Activated CD4-positive, CD25-positive, alpha-beta regulatory T cell treated with anti-CD3 and anti-CD28 coated beads, Interleukin-2, amount 50 U/mL, for 16 hours (primary cell): ENCODE measurements around the gene FGF19.

Source experiments
- DNase-seq: peaks from one replicate; pipeline ENCODE4 v3.0.0-alpha.2; 2020; ENCODE audit warnings: low read depth, low spot score

FGF19 gene

DNA sequence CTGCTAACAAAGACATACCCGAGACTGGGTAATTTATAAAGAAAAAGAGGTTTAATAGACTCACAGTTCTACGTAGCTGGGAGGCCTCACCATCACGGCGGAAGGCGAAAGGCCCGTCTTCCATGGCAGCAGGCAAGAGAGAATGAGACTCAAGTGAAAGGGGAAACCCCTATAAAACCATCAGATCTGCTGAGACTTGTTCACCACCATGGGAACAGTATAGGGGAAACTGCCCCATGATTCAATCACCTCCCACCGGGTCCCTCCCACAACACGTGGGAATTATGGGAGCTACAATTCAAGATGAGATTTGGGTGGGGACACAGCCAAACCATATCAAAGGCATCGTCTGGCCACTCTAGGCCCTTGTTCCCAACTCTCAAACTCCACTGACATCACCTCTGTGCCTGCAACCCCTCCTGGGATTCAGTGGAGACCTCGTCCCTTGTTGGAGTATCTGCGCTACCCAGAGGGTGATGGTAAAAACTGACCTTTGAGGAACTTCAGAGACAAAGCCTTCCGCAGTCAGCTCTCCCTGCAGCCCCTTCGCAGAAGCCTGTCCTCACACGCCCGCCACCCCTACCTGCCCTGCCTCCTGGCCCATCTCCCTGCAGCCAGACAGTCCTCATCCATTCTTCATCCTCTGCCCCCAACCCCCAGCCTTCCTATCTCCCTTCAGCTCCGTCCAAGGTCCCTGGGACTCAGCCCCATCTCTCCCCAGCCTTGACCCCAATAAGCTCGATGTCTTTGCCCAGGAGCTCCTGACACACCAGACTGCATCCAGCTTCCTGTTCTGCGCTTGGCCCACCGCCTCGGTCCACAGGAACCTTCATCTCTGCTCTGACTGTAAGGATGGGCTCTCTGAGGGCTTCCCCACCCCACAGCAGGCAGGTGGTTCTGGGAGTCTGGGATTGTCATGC, 47.0 kb downstream of the FGF19 start:
- DNase-seq: no peak

DNA sequence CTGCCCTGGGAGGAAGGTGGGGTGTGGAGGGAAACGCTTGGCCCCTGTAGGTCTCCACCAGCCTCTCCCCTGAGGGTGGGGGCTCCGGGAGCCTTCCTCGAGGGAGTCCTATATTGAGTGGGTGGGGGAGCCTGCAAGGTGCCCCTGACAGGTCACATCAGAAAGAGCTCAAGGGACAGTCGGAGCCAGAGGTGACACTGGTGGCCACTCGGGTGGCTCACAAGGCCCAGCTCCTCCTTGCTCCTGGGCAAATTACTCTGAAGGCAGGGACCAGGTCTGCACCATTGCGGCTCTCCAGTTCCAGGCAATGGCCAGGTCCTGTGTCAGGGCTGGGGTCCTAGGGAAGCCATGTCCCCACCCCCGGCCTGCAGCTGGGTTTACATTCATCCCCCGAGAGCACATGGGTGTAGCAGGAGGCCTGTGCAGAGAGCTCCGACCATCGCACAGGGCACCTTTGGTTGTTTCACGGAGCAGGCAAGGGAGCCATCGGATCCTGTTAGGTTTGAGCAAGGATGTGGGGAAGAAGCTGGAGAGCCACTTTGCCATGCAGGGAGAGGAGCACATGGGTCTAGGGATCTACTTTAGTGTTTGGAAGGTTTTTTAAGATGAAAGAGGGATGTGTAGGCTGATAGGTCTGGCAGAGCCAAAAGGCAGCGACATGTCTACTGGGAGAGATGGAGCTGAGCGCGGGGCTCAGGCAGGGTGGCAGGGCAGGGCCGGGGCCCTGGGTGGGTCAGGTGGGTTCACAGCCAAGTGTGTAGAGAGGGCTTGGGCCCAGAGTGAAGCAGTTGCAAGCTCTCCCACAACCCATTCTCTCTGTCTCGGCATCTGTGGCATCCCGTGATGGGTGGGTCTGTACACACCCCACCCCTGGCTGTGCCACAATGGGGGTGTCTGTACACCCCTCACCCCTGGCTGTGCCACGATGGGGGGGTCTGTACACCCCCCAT, 48.1 kb downstream of the FGF19 start:
- DNase-seq: no peak

DNA sequence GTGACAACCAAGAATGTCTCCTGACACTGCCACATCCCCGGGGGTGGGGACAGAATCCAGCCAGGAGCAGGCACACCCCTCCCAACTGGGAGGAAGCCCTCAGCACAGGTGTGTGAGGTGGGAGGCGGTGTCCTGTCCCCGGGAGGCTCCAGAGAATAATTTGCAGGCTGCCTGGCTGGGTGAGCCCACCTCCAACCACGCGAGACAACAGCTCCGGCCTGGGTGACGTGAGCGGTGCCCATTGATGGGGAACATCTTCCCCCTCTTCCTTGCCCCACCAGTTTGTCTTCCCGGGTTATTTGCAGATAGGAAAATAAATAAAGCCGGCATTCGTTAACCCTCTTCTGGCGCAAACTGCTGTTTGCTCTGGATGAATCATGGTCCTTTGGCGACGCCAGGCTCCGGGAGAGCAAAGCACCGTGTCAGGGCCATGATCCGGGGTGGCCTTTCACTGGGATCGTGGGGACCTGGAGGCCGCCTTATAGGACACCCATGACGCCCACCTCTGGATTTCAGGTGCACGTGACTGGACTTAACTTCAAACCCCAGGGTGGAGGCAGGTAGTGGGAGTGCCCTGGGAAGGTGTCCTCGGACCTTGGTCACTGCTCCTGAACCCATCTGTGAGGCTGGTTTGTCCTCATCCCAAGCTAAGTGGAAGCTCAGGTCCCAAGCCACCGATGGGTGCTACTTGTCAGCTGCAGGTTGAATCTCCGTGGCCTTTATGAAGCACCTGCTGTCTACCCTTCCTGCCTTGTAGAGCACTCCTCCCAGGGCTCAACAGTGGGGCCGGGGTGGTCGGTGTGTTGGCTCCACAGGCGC, 49.0 kb downstream of the FGF19 start:
- DNase-seq: no peak

DNA sequence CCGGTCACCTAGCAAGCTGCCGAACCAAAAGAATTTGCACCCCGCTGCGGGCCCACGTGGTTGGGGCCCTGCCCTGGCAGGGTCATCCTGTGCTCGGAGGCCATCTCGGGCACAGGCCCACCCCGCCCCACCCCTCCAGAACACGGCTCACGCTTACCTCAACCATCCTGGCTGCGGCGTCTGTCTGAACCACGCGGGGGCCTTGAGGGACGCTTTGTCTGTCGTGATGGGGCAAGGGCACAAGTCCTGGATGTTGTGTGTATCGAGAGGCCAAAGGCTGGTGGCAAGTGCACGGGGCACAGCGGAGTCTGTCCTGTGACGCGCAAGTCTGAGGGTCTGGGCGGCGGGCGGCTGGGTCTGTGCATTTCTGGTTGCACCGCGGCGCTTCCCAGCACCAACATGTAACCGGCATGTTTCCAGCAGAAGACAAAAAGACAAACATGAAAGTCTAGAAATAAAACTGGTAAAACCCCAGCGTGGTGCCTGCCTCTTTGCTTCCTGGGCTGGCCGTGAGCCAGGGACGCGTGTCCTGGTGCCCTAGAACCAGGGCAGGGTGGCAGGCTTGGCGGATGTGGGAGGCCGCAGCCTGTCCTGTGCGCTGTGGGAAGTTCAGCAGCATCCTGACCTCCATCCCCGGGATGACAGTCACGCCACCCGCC, 49.7 kb downstream of the FGF19 start:
- no peak for DNase-seq

DNA sequence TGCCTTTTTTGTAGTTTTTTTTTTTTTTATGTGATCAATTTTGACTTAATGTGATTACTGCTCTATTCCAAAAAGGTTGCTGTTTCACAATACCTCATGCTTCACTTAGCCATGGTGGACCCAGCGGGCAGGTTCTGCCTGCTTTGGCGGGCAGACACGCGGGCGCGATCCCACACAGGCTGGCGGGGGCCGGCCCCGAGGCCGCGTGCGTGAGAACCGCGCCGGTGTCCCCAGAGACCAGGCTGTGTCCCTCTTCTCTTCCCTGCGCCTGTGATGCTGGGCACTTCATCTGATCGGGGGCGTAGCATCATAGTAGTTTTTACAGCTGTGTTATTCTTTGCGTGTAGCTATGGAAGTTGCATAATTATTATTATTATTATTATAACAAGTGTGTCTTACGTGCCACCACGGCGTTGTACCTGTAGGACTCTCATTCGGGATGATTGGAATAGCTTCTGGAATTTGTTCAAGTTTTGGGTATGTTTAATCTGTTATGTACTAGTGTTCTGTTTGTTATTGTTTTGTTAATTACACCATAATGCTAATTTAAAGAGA, 50.3 kb downstream of the FGF19 start:
- DNase-seq: no peak

DNA sequence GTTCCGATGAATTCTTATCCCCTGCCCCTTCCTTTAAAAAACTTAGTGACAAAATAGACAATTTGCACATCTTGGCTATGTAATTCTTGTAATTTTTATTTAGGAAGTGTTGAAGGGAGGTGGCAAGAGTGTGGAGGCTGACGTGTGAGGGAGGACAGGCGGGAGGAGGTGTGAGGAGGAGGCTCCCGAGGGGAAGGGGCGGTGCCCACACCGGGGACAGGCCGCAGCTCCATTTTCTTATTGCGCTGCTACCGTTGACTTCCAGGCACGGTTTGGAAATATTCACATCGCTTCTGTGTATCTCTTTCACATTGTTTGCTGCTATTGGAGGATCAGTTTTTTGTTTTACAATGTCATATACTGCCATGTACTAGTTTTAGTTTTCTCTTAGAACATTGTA, 50.8 kb downstream of the FGF19 start:
- no peak for DNase-seq

DNA sequence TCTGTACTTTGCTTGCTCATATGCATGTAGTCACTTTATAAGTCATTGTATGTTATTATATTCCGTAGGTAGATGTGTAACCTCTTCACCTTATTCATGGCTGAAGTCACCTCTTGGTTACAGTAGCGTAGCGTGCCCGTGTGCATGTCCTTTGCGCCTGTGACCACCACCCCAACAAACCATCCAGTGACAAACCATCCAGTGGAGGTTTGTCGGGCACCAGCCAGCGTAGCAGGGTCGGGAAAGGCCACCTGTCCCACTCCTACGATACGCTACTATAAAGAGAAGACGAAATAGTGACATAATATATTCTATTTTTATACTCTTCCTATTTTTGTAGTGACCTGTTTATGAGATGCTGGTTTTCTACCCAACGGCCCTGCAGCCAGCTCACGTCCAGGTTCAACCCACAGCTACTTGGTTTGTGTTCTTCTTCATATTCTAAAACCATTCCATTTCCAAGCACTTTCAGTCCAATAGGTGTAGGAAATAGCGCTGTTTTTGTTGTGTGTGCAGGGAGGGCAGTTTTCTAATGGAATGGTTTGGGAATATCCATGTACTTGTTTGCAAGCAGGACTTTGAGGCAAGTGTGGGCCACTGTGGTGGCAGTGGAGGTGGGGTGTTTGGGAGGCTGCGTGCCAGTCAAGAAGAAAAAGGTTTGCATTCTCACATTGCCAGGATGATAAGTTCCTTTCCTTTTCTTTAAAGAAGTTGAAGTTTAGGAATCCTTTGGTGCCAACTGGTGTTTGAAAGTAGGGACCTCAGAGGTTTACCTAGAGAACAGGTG, 51.8 kb downstream of the FGF19 start:
- DNase-seq: no peak

DNA sequence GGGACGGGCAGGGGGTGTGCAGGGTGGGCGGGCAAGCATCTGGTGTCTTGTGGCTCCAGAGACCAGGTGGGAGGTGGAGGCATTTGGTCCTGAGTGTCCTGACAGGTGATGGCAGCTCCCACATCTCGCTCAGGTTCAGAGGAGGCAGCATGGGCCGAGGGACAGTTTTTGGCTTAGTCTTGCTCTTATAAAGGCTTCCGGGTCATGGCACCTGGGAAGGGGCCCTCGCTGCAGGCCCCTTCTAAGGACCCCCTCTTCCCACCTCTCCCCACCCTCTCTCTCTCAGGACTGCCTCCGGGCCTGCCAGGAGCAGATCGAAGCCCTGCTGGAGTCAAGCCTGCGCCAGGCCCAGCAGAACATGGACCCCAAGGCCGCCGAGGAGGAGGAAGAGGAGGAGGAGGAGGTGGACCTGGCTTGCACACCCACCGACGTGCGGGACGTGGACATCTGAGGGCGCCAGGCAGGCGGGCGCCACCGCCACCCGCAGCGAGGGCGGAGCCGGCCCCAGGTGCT, 52.9 kb downstream of the FGF19 start:
- no peak for DNase-seq

DNA sequence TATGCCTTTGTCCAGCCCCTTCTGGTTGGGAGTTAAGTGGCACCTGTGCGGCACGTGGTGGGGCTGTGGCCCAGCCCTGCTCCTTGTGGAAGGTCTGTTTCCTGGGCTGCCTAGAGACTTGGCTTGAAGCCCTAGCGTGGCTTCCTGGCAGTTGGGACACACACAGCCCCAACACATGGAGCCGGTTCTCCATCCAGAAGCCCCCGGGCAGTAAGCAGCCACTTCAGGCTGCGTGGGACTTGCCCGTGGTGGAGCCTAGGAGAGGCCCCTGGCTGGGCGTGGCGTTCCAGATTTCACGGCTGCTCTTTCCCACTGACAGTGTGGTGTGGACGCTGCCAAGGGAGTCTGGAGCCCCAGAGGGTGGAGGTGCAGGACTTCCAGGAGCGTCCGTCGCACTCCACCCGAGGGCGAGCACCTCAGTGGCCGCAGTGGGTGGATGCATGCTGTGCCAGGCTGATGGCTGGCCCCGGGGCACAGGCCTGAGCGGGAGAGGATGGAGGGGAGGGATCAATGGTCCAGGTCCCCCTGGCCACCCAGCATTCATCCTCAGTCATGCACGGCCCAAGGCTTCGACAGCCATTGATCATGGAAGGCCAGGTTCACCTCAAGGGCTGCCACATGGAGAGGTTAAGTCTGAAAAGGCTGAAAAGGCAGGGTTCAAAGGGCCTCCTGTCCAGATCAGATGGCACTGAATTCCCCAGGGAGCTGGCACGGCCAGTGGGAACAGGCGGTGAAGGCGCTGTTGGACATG, 53.6 kb downstream of the FGF19 start:
- DNase-seq: no peak

DNA sequence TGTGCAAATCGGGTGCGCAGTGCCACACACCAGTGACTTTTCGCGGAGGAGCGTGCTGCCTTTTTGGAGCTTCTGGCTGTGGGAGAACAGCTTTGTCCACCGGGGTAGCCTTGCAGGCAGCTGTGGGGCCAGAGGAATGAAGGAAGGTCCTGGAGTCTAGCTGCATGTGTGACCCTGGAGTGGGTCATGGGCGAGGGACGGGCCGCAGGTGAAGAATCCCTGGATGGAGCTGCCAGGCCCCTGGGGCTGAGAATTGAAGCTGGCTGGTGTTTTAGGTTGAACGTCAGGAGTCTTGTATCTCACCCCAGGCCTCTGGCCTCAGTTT, 54.3 kb downstream of the FGF19 start:
- no peak for DNase-seq

DNA sequence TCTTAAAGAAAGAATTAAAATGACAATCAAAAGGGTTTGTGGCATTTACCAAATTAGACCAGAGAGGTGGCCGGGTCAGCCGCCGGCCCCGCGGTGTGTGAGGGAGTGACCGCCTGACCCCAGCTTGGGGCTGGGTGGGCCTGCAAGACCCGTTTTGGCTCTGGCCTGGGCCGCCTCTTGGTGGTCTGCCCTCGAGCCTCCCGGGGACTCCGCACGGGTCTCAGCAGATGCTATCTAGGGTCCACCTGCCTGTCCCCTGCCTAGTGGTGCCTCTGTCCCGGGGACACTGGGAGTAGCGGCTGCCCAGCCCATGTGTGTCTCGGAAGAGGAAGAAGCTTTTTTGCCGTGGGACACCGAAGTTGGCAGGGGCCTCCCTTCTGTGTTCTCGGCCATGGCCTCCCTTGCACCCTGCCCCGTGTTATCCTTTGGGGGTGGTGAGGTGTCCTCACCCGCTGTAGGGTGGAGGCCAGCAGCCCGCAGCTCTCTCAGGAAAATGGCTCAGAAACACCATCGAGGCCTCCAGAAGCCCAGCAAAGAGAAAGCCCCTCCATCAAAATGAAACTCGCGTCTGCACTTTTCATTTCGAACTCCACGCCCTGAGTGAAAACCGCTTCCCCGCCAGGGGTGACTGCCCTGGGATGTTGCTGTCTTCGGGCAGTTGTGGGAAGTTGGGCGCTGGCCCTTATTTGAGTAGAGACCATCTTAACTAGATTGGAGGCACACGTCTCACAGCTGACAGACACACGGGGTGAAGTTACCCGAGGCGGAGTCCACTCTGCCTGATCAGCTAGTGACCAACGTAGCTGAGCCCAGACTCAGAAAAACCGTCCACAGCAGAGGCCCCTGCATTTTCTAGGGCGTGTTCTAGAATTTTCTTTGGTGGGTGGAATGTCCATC, 54.9 kb downstream of the FGF19 start:
- DNase-seq: no peak
